Ishikawa (cell line): ENCODE data around the gene TIMM50.

Experiments
- CEBPB ChIP-seq: IDR thresholded peaks from 2 replicates; pipeline ENCODE4 v1.6.1; 2012
- CREB1 ChIP-seq: IDR thresholded peaks from 2 replicates; pipeline ENCODE4 v1.6.1; 2012; ENCODE audit warnings: low read depth
- EGR1 ChIP-seq: IDR thresholded peaks from 2 replicates; pipeline ENCODE4 v1.6.1; 2012
- EP300 ChIP-seq: IDR thresholded peaks from 2 replicates; pipeline ENCODE4 v1.6.1; 2012; ENCODE audit warnings: borderline replicate concordance
- FOXM1 ChIP-seq: IDR thresholded peaks from 2 replicates; pipeline ENCODE4 v1.6.1; 2012; ENCODE audit warnings: low read depth, borderline replicate concordance
- NFIC ChIP-seq: IDR thresholded peaks from 2 replicates; pipeline ENCODE4 v1.6.1; 2012
- RAD21 ChIP-seq: IDR thresholded peaks from 2 replicates; pipeline ENCODE4 v1.6.1; 2012; ENCODE audit warnings: low read depth
- TAF1 ChIP-seq: IDR thresholded peaks from 2 replicates; pipeline ENCODE4 v1.6.1; 2012; ENCODE audit warnings: low read depth, mild to moderate bottlenecking
- TCF12 ChIP-seq: IDR thresholded peaks from 2 replicates; pipeline ENCODE4 v1.6.1; 2012; ENCODE audit warnings: low read depth
- TEAD4 ChIP-seq: IDR thresholded peaks from 2 replicates; pipeline ENCODE4 v1.6.1; 2012
- YY1 ChIP-seq: IDR thresholded peaks from 2 replicates; pipeline ENCODE4 v1.6.1; 2012; ENCODE audit warnings: low read depth
- ZBTB7A ChIP-seq: IDR thresholded peaks from 2 replicates; pipeline ENCODE4 v1.6.1; 2012; ENCODE audit warnings: low read depth
- TF ChIP-seq, protein P1 (sequence below): IDR thresholded peaks from 2 replicates; pipeline ENCODE4 v1.6.1; 2012
- TF ChIP-seq, protein P2 (sequence below): IDR thresholded peaks from 2 replicates; pipeline ENCODE4 v1.6.1; 2012; ENCODE audit warnings: low read depth, mild to moderate bottlenecking
- TF ChIP-seq, protein P3 (sequence below): IDR thresholded peaks from 2 replicates; pipeline ENCODE4 v1.6.1; 2012

Gene TIMM50

DNA sequence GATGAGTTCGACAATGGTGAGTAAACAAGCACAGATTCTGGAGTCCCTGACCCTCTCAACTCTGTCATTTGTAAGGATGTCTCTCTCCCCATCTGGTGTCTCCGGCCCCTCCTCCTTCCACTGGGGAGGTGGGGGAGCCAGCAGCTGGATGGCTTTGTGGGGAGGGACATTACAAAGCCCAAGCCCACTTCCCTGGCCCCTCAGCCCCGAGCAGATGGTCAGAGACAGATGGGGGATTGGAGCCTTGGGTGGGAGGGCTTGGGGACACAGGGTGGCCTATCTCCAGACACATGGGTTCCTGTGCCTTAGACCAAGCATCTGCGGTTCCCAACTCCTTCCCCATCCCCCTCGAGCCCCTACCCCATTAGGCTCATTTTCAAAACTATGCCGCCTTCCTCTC is 2.5 kb downstream of the TIMM50 start:
- TF ChIP-seq CREB1 (no peak), ZBTB7A (no peak), EGR1 (no peak), CEBPB (no peak), FOXM1 (no peak), TEAD4 (no peak)

DNA sequence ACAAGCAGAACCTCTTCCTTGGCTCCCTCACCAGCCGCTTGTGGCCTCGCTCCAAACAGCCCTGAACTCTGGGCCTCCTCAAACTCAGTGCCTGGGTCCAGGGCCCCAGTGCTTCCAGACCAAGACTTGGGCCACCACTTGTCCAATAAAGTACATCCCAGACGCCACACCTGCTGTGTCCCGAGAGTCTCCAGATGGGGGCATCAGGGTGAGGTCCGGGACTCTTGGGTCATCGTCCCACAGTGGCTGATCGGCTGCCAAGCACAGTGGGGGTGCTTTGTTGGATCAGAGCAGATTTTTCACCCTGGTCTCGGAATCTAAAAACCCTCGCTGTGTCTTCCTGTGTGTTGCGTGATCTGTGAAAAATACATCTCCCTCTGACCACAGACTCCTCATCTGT is 9.1 kb downstream of the TIMM50 start:
- TF ChIP-seq YY1 (no peak), TEAD4 (no peak), TCF12 (no peak), ZBTB7A (no peak), CEBPB (no peak), CREB1 (no peak), EP300 (no peak), FOXM1 (no peak)
- TF ChIP-seq, protein P1, sequence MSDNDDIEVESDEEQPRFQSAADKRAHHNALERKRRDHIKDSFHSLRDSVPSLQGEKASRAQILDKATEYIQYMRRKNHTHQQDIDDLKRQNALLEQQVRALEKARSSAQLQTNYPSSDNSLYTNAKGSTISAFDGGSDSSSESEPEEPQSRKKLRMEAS, result no peak
- TF ChIP-seq, protein P2, sequence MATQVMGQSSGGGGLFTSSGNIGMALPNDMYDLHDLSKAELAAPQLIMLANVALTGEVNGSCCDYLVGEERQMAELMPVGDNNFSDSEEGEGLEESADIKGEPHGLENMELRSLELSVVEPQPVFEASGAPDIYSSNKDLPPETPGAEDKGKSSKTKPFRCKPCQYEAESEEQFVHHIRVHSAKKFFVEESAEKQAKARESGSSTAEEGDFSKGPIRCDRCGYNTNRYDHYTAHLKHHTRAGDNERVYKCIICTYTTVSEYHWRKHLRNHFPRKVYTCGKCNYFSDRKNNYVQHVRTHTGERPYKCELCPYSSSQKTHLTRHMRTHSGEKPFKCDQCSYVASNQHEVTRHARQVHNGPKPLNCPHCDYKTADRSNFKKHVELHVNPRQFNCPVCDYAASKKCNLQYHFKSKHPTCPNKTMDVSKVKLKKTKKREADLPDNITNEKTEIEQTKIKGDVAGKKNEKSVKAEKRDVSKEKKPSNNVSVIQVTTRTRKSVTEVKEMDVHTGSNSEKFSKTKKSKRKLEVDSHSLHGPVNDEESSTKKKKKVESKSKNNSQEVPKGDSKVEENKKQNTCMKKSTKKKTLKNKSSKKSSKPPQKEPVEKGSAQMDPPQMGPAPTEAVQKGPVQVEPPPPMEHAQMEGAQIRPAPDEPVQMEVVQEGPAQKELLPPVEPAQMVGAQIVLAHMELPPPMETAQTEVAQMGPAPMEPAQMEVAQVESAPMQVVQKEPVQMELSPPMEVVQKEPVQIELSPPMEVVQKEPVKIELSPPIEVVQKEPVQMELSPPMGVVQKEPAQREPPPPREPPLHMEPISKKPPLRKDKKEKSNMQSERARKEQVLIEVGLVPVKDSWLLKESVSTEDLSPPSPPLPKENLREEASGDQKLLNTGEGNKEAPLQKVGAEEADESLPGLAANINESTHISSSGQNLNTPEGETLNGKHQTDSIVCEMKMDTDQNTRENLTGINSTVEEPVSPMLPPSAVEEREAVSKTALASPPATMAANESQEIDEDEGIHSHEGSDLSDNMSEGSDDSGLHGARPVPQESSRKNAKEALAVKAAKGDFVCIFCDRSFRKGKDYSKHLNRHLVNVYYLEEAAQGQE, result no peak

DNA sequence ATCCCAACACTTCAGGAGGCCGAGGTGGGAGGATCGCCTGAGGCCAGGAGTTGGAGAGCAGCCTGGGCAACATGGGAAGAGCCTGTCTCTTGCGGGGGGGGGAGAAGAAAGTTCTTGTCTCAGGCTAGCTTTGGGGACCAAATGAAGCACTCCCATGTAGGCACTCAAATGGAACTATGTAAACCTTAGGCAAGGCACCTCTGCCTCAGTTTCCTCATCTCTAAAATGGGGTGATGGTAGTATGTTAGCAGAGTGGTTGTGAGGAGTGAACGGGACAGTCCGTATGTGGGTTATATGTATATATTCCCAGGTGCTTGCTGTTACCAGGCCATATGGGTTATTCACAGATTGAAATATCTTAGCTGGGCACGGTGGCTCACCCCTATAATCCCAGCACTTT is 11.6 kb downstream of the TIMM50 start:
- TF ChIP-seq, protein P2, result no peak

DNA sequence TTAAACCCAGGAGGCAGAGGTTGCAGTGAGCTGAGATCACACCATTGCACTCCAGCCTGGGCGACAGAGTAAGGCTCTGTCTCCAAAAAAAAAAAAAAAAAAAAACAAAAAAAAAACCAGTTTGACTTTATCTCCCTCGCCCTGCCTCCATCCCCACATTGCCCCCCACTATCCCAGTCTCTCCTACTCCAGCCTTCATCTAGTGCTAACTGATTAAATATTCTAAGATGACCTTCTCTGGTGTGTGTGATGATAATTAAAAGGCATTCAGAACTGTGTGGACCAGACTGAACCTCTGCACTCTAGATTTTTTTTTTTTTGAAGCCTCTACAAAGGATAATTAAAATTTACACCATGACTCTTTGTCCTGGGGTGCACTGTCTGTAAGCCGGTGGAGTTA is 12.2 kb downstream of the TIMM50 start:
- TF ChIP-seq ZBTB7A, result no peak
- TF ChIP-seq CEBPB, result no peak
- no peak for TF ChIP-seq CREB1
- TF ChIP-seq EP300, result no peak
- no peak for TF ChIP-seq TEAD4
- no peak for TF ChIP-seq YY1
- TF ChIP-seq, protein P3, sequence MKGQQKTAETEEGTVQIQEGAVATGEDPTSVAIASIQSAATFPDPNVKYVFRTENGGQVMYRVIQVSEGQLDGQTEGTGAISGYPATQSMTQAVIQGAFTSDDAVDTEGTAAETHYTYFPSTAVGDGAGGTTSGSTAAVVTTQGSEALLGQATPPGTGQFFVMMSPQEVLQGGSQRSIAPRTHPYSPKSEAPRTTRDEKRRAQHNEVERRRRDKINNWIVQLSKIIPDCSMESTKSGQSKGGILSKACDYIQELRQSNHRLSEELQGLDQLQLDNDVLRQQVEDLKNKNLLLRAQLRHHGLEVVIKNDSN, result no peak
- TF ChIP-seq, protein P2, result no peak
- TF ChIP-seq RAD21, result no peak
- no peak for TF ChIP-seq NFIC
- no peak for TF ChIP-seq EGR1
- TF ChIP-seq, protein P1, result no peak
- TF ChIP-seq FOXM1, result no peak
- TF ChIP-seq TCF12, result no peak

DNA sequence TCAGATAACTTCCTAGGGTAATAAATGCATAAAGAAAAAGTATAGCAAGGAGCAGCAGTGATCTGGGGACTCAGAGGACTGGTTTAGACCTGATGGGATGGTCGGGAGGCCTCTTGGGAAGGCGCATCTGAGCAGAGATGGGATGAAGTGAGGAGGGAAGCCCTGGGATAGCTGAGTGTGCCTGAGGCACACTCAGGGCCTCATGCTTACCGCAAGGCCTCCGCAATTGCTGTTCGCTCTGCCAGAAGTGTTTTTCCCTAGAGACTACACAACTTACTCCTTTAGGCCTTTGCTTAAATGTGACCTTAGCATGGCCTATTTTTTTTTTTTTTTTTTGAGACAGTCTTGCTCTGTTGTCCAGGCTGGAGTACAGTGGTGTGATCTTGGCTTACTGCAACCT is 14.0 kb downstream of the TIMM50 start:
- TF ChIP-seq TAF1, result no peak
- TF ChIP-seq RAD21, result no peak
- TF ChIP-seq TEAD4, result no peak
- no peak for TF ChIP-seq YY1
- TF ChIP-seq EP300, result no peak
- TF ChIP-seq, protein P2, result no peak
